GM19239 (cell line): ENCODE measurements around the gene ADAMTS17.

ENCODE experiments used
- DNase-seq: peaks from one replicate; pipeline ENCODE4 v3.0.0; 2011; ENCODE audit warnings: low spot score; ENCODE audit not compliant: insufficient read length
- FAIRE-seq: peaks from 2 replicates; lab custom pipeline; 2011; peaks lifted over from hg19 to GRCh38; lab: Jason Lieb, UNC

Gene ADAMTS17

GRCh38 chr15:100043068-100043641 is 298.6 kb downstream of the ADAMTS17 start:
- DNase-seq = no peak

GRCh38 chr15:100042558-100042957 is 299.2 kb downstream of the ADAMTS17 start:
- FAIRE-seq (no peak), DNase-seq (no peak)

More at GRCh38 chr15:100043068-100043641, 298.6 kb downstream of the ADAMTS17 start:
- no peak for FAIRE-seq

- DNase-seq = no peak
- FAIRE-seq = no peak
Measured at GRCh38 chr15:100041127-100041828, 300.5 kb downstream of the ADAMTS17 start.

- FAIRE-seq = no peak
- DNase-seq = no peak
Measured at GRCh38 chr15:100039994-100040393, 301.8 kb downstream of the ADAMTS17 start.

GRCh38 chr15:100038736-100039135 is 303.0 kb downstream of the ADAMTS17 start:
- DNase-seq = no peak
- FAIRE-seq = no peak

- DNase-seq (no peak), FAIRE-seq (no peak)
Measured at GRCh38 chr15:100037901-100038300, 303.9 kb downstream of the ADAMTS17 start.

GRCh38 chr15:100036015-100036414 is 305.8 kb downstream of the ADAMTS17 start:
- FAIRE-seq = no peak

GRCh38 chr15:100034191-100034590 is 307.6 kb downstream of the ADAMTS17 start:
- no peak for FAIRE-seq
- no peak for DNase-seq

More at GRCh38 chr15:100036015-100036414, 305.8 kb downstream of the ADAMTS17 start:
- no peak for DNase-seq

- no peak for DNase-seq
- FAIRE-seq = no peak
Measured at GRCh38 chr15:100033140-100033857, 308.5 kb downstream of the ADAMTS17 start.

GRCh38 chr15:100032358-100033085 is 309.3 kb downstream of the ADAMTS17 start:
- no peak for DNase-seq
- no peak for FAIRE-seq

- no peak for FAIRE-seq
- DNase-seq = no peak
Measured at GRCh38 chr15:100031665-100032357, 310.0 kb downstream of the ADAMTS17 start.

- DNase-seq (no peak), FAIRE-seq (no peak)
Measured at GRCh38 chr15:100030586-100031229, 311.1 kb downstream of the ADAMTS17 start.

GRCh38 chr15:100029868-100030479 is 311.8 kb downstream of the ADAMTS17 start:
- FAIRE-seq = no peak
- DNase-seq = no peak

- no peak for DNase-seq
- no peak for FAIRE-seq
Measured at GRCh38 chr15:100029045-100029444, 312.7 kb downstream of the ADAMTS17 start.

GRCh38 chr15:100026041-100026440 is 315.7 kb downstream of the ADAMTS17 start:
- FAIRE-seq (no peak), DNase-seq (no peak)

- FAIRE-seq = no peak
- DNase-seq = no peak
Measured at GRCh38 chr15:100022806-100023205, 319.0 kb downstream of the ADAMTS17 start.

GRCh38 chr15:100022391-100022790 is 319.4 kb downstream of the ADAMTS17 start:
- FAIRE-seq (no peak), DNase-seq (no peak)

- DNase-seq = no peak
- FAIRE-seq = no peak
Measured at GRCh38 chr15:100021653-100022052, 320.1 kb downstream of the ADAMTS17 start.

- no peak for DNase-seq
- FAIRE-seq = no peak
Measured at GRCh38 chr15:100020614-100021013, 321.2 kb downstream of the ADAMTS17 start.
